ENCODE results near the gene FBLN7.

The FBLN7 gene

GRCh38 chr2:112140899-112141625 lies 2.9 kb downstream of the FBLN7 start:
- DNase-seq (ENCODE audit: low read depth, low spot score): no peak

GRCh38 chr2:112141626-112142007 lies 3.4 kb downstream of the FBLN7 start:
- DNase-seq (ENCODE audit: low read depth, low spot score): no peak

- DNase-seq (ENCODE audit: low read depth, low spot score): no peak
Observed at GRCh38 chr2:112142525-112143078, 4.4 kb downstream of the FBLN7 start.

- DNase-seq (ENCODE audit: low read depth, low spot score): no peak
Observed at GRCh38 chr2:112143150-112143549, 5.0 kb downstream of the FBLN7 start.

- DNase-seq (ENCODE audit: low read depth, low spot score): no peak
Observed at GRCh38 chr2:112144966-112145365, 6.8 kb downstream of the FBLN7 start.

- DNase-seq (ENCODE audit: low read depth, low spot score): no peak
Observed at GRCh38 chr2:112147382-112148168, 9.4 kb downstream of the FBLN7 start.

GRCh38 chr2:112148477-112148876 lies 10.3 kb downstream of the FBLN7 start:
- no peak for DNase-seq (ENCODE audit: low read depth, low spot score)

- DNase-seq (ENCODE audit: low read depth, low spot score): no peak
Observed at GRCh38 chr2:112149194-112149593, 11.0 kb downstream of the FBLN7 start.

GRCh38 chr2:112149866-112150435 lies 11.8 kb downstream of the FBLN7 start:
- no peak for DNase-seq (ENCODE audit: low read depth, low spot score)

GRCh38 chr2:112150447-112150846 lies 12.3 kb downstream of the FBLN7 start:
- DNase-seq (ENCODE audit: low read depth, low spot score): peak; percentile 24

GRCh38 chr2:112150851-112151250 lies 12.7 kb downstream of the FBLN7 start:
- DNase-seq (ENCODE audit: low read depth, low spot score): no peak

GRCh38 chr2:112151271-112151670 lies 13.1 kb downstream of the FBLN7 start:
- DNase-seq (ENCODE audit: low read depth, low spot score): no peak

GRCh38 chr2:112151701-112152440 lies 13.7 kb downstream of the FBLN7 start:
- DNase-seq (ENCODE audit: low read depth, low spot score): no peak

- DNase-seq (ENCODE audit: low read depth, low spot score): no peak
Observed at GRCh38 chr2:112152476-112153178, 14.4 kb downstream of the FBLN7 start.

- DNase-seq (ENCODE audit: low read depth, low spot score): no peak
Observed at GRCh38 chr2:112153179-112153490, 14.9 kb downstream of the FBLN7 start.

GRCh38 chr2:112153501-112153900 lies 15.3 kb downstream of the FBLN7 start:
- no peak for DNase-seq (ENCODE audit: low read depth, low spot score)

GRCh38 chr2:112154246-112155117 lies 16.3 kb downstream of the FBLN7 start:
- no peak for DNase-seq (ENCODE audit: low read depth, low spot score)

GRCh38 chr2:112155331-112156151 lies 17.4 kb downstream of the FBLN7 start:
- no peak for DNase-seq (ENCODE audit: low read depth, low spot score)
